Effector memory CD8-positive, alpha-beta T cell (primary cell): ENCODE data around the gene RUFY1.
"Not testable (repeated sequence)": the region's sequence is repeated elsewhere in the genome, so short reads cannot be mapped to it uniquely, and the experiment has no call there.

ENCODE experiments used
- ATAC-seq: fragments of 150-1000 bp; cut with Tn5 transposase; replicated peaks from 2 replicates; pipeline ENCODE4 v1.10.0; 2021; ENCODE audit warnings: mild to moderate bottlenecking, moderate library complexity
- DNase-seq, 3 experiments: peaks; one replicate each; pipeline ENCODE4 v3.0.0; 2021
- H3K27ac Mint-ChIP-seq, 2 donors: one replicate each; pipeline ENCODE4 v1.8.0; 2022; ENCODE audit warnings: mild to moderate bottlenecking in 2 of 2, mixed read lengths in 2 of 2, moderate library complexity in 2 of 2
- H3K27me3 Mint-ChIP-seq, 2 donors: one replicate each; pipeline ENCODE4 v1.8.0; 2022; ENCODE audit warnings: mixed read lengths in 2 of 2
- H3K36me3 Mint-ChIP-seq: one replicate; pipeline ENCODE4 v1.8.0; 2022; ENCODE audit warnings: mild to moderate bottlenecking, moderate library complexity, mixed read lengths; ENCODE audit not compliant: insufficient read depth
- H3K4me1 Mint-ChIP-seq, 2 donors: one replicate each; pipeline ENCODE4 v1.8.0; 2022; ENCODE audit warnings: low read depth in 2 of 2, mixed read lengths in 2 of 2
- H3K4me3 Mint-ChIP-seq, 2 donors: one replicate each; pipeline ENCODE4 v1.8.0; 2022; ENCODE audit warnings: mild to moderate bottlenecking in 2 of 2, mixed read lengths in 2 of 2, moderate library complexity in 2 of 2
- H3K9me3 Mint-ChIP-seq, 2 donors: one replicate each; pipeline ENCODE4 v1.8.0; 2022; ENCODE audit warnings: mixed read lengths in 2 of 2

Gene RUFY1

GRCh38 chr5:179518369-179518768, 32.0 kb upstream of the RUFY1 start:
- not testable (repeated sequence) for H3K36me3 Mint-ChIP-seq, H3K4me1 Mint-ChIP-seq, H3K9me3 Mint-ChIP-seq, DNase-seq, H3K4me3 Mint-ChIP-seq, ATAC-seq, H3K27ac Mint-ChIP-seq
- H3K27me3 Mint-ChIP-seq: peaks cover 15 to 19% of the 10 kb centered on the region in 2 donors

GRCh38 chr5:179519416-179520070, 30.8 kb upstream of the RUFY1 start:
- not testable (repeated sequence) for H3K4me1 Mint-ChIP-seq, DNase-seq, H3K4me3 Mint-ChIP-seq, ATAC-seq, H3K27ac Mint-ChIP-seq, H3K36me3 Mint-ChIP-seq, H3K9me3 Mint-ChIP-seq
- H3K27me3 Mint-ChIP-seq: peaks cover 17 to 31% of the 10 kb centered on the region in 2 donors

DNA sequence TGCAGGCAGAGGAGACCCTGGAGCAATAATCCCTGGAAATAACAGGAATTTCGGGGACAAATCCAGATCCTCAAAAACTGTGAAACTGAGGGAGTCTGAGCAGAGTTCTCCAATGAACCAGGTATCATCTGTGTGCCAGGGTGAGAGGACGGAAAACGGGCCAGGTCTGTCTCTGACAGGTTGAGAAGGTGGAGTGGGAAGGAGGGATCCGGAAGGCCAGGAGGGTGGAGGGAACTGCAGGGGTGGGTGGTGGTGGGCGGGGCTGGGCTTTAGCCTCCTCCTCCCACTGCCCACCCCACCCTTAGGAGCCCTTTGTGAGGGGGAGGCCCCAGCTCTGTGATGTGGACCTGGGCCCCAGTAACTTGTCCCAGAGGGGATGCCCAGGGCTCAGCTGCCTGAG, 28.2 kb upstream of the RUFY1 start:
- not testable (repeated sequence) for ATAC-seq, DNase-seq, H3K36me3 Mint-ChIP-seq, H3K4me3 Mint-ChIP-seq, H3K4me1 Mint-ChIP-seq, H3K27ac Mint-ChIP-seq, H3K9me3 Mint-ChIP-seq
- peaks cover 5 to 15% of the 10 kb centered on the region in 2 donors for H3K27me3 Mint-ChIP-seq

DNA sequence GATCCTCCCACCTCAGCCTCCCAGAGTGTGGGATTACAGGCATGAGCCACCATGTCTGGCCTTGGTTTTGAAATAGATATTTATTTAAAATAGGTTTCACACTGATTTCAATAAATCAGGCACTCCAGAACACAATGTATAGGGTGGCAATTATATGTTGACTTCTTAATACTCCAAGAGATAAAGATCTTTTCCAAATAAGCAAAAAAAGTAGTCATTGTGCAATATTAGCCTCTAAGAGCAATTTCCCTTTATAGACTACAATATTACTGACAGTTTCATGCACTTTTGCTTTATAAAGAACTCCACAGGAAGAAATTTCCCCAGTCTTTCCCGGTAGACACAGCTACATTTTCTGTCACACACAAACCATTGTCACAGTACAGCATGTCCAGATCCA, 23.4 kb upstream of the RUFY1 start:
- Mint-ChIP-seq H3K27ac (no peak overlapping the region), H3K36me3 (no peaks in the 10 kb centered on the region), H3K4me3 (no peak overlapping the region), H3K9me3 (no peaks in the 10 kb centered on the region), H3K27me3 (peaks cover 5 to 15% of the 10 kb centered on the region in 2 donors), H3K4me1 (no peaks in the 10 kb centered on the region)
- ATAC-seq (no peak), DNase-seq (no peak)

DNA sequence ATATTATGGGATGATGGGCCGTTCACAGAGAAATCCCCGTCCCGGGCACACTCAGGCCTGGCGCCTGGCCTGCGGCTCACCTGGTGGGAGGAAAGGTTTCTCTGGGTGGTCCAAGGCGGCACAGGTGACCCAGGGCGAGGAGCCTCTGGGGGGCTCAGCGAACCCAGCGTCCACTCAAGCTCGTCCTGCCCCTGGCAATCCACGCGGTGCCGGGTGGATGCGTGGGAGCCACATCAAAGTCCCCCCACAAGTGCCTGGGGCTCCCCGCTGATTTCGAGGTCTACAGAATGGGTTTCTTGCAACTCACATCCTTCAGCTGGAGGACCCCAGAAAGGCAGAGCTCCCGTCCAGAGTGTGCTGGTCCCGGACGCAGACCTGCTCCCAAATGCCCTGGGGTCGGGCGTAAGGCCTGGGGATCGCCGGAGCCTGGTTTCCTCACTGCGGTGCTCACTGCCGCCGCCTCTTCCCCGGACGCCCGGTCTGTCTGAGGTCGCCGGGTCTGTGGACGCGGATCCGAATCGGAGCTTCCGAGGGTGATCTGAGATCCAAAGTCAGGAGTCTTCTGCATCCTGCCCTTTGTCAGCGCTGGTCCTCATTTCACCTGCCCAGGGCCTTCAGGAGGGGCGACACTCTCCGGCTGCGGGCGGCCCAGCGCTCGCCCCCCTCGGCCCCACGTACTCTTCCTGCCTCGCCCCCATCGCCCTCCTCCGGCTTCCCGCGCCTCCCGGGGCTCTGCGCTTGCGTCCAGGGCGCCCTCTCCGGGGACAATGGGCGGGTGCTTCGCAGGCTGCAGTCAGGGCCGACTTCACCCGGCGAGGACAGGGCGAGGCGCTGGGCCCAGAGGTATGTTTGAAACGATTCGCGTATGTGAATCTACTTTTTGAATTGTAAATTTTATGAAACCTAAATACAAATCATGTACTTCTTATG, 20.0 kb upstream of the RUFY1 start:
- Mint-ChIP-seq H3K4me1 (no peaks in the 10 kb centered on the region), H3K4me3 (peak overlapping the region; percentile 64 to 65), H3K36me3 (no peaks in the 10 kb centered on the region), H3K9me3 (no peaks in the 10 kb centered on the region), H3K27ac (no peak overlapping the region), H3K27me3 (no peaks in the 10 kb centered on the region)
- ATAC-seq: peak; percentile 94
- peak; percentile 33 to 55 (median 45) for DNase-seq

GRCh38 chr5:179533024-179533423, 17.3 kb upstream of the RUFY1 start:
- Mint-ChIP-seq H3K27ac (no peak overlapping the region), H3K36me3 (no peaks in the 10 kb centered on the region), H3K4me1 (no peaks in the 10 kb centered on the region), H3K4me3 (no peak overlapping the region), H3K27me3 (no peaks in the 10 kb centered on the region), H3K9me3 (no peaks in the 10 kb centered on the region)
- ATAC-seq: no peak
- DNase-seq: no peak

GRCh38 chr5:179533907-179534306, 16.4 kb upstream of the RUFY1 start:
- no peaks in the 10 kb centered on the region for H3K27me3 Mint-ChIP-seq
- no peaks in the 10 kb centered on the region for H3K4me1 Mint-ChIP-seq
- H3K36me3 Mint-ChIP-seq: peaks cover 2% of the 10 kb centered on the region
- no peaks in the 10 kb centered on the region for H3K9me3 Mint-ChIP-seq
- DNase-seq (no peak), ATAC-seq (no peak)
- H3K4me3 Mint-ChIP-seq: peak overlapping the region in 1 of 2 donors; percentile 60
- H3K27ac Mint-ChIP-seq: no peak overlapping the region

- DNase-seq (no peak), ATAC-seq (no peak)
- Mint-ChIP-seq H3K36me3 (peaks cover 4% of the 10 kb centered on the region), H3K4me3 (peak overlapping the region; percentile 3 to 60), H3K9me3 (no peaks in the 10 kb centered on the region), H3K27ac (no peak overlapping the region), H3K4me1 (no peaks in the 10 kb centered on the region), H3K27me3 (no peaks in the 10 kb centered on the region)
Observed at GRCh38 chr5:179534431-179534830, 15.9 kb upstream of the RUFY1 start.

- no peak for DNase-seq
- Mint-ChIP-seq H3K36me3 (peaks cover 4% of the 10 kb centered on the region), H3K9me3 (no peaks in the 10 kb centered on the region), H3K4me3 (no peak overlapping the region), H3K27ac (no peak overlapping the region), H3K4me1 (no peaks in the 10 kb centered on the region), H3K27me3 (no peaks in the 10 kb centered on the region)
- ATAC-seq: no peak
Observed at GRCh38 chr5:179536676-179537075, 13.7 kb upstream of the RUFY1 start.

GRCh38 chr5:179542170-179542569, 8.2 kb upstream of the RUFY1 start:
- no peak for ATAC-seq
- Mint-ChIP-seq H3K36me3 (peaks cover 7% of the 10 kb centered on the region), H3K9me3 (no peaks in the 10 kb centered on the region), H3K4me3 (no peak overlapping the region), H3K27me3 (no peaks in the 10 kb centered on the region), H3K27ac (peak overlapping the region in 1 of 2 donors; percentile 66), H3K4me1 (no peaks in the 10 kb centered on the region)
- no peak for DNase-seq

- not testable (repeated sequence) for ATAC-seq
Observed at GRCh38 chr5:179543275-179543674, 7.1 kb upstream of the RUFY1 start.

DNA sequence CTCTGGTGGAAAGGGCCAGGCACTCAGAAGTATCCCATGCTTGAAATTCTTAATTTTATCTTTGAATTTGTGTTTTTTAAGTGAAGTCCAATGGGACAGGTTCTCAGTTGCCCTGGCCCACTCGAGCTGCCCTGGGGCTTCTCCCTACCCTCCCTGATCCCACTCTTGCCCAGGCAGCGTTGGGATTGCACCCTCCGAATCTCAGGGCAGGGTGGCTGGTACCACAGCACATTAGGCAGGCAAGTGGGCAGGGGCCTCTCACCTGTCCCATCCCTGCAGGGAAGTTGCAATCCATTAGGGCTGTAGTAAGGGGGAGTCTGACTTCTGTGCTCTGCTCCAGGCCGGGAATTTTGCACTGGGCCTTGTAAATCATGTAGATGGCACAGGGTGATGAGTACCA, 2.7 kb downstream of the RUFY1 start:
- Mint-ChIP-seq H3K27ac (no peak overlapping the region), H3K36me3 (peaks cover 12% of the 10 kb centered on the region), H3K4me3 (no peak overlapping the region), H3K27me3 (no peaks in the 10 kb centered on the region), H3K4me1 (peaks cover 18 to 28% of the 10 kb centered on the region in 2 donors), H3K9me3 (no peaks in the 10 kb centered on the region)
- no peak for ATAC-seq
- DNase-seq: no peak

More at GRCh38 chr5:179543275-179543674, 7.1 kb upstream of the RUFY1 start:
- H3K36me3 Mint-ChIP-seq, DNase-seq, H3K27me3 Mint-ChIP-seq, H3K4me1 Mint-ChIP-seq, H3K27ac Mint-ChIP-seq, H3K4me3 Mint-ChIP-seq, H3K9me3 Mint-ChIP-seq: not testable (repeated sequence)

DNA sequence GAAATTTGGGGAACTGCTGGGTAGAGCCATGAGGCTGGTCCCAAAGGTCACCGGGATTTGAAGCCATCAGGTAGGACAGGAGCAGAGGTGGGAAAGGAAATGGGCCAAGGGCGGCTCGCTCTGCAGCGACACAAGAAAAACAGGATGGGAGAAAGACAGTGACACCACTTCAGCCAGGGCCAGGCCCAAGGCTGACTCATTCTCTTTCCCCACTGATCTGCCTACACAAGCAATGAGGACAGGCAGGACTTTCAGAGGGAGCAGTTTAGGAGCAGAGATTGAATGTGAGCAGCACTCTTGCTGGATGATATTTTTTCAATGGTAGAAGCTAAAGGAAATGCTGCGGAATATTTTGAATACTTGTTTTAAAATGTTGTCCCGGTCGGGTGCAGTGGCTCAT, 3.5 kb downstream of the RUFY1 start:
- DNase-seq (no peak), ATAC-seq (no peak)
- H3K27me3 Mint-ChIP-seq: no peaks in the 10 kb centered on the region
- no peak overlapping the region for H3K4me3 Mint-ChIP-seq
- H3K36me3 Mint-ChIP-seq: peaks cover 13% of the 10 kb centered on the region
- no peak overlapping the region for H3K27ac Mint-ChIP-seq
- no peaks in the 10 kb centered on the region for H3K9me3 Mint-ChIP-seq
- peaks cover 18 to 31% of the 10 kb centered on the region in 2 donors for H3K4me1 Mint-ChIP-seq

DNA sequence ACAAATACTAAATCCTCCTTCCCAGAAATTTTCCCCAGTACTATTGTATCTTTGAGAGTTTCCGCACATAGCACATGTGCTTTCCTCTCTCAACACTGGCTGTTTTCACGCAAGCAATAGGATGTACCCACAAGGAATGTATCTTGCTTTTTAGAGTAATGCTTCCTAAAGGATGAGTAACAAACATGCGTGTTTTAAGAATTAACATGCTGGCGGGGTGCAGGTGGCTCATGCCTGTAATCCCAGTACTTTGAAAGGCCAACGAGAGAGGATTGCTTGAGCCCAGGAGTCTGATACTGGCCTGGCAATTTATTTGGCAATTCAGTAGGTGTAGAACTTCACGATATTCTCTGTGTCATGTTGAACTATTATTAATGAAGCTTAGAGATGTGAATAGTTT, 4.6 kb downstream of the RUFY1 start:
- no peak overlapping the region for H3K27ac Mint-ChIP-seq
- no peak for DNase-seq
- H3K27me3 Mint-ChIP-seq: no peaks in the 10 kb centered on the region
- no peak overlapping the region for H3K4me3 Mint-ChIP-seq
- no peaks in the 10 kb centered on the region for H3K9me3 Mint-ChIP-seq
- H3K4me1 Mint-ChIP-seq: peaks cover 23 to 30% of the 10 kb centered on the region in 2 donors
- peaks cover 20% of the 10 kb centered on the region for H3K36me3 Mint-ChIP-seq
- no peak for ATAC-seq
